Kidney epithelial cell (primary cell): Measurements from ENCODE around the gene NLRP12. TPM values are rescaled to one million over a fixed set of nuclear protein-coding genes. Genes with fewer than 3 reads are reported as not detected.
"Not testable (repeated sequence)": the region's sequence is repeated elsewhere in the genome, so short reads cannot be mapped to it uniquely, and the experiment has no call there.

ENCODE experiments used
- DNase-seq: peaks from one replicate; pipeline ENCODE4 v3.0.0-alpha.2; 2010; ENCODE audit warnings: low read depth
- H3K27me3 ChIP-seq: 2 replicates; pipeline ENCODE4 v1.6.0; 2011; ENCODE audit warnings: low read length; ENCODE audit not compliant: control insufficient read depth, insufficient read depth
- H3K36me3 ChIP-seq: 2 replicates; pipeline ENCODE4 v1.5.1; 2011; ENCODE audit warnings: low read length; ENCODE audit not compliant: control insufficient read depth, insufficient read depth
- H3K4me3 ChIP-seq: 2 replicates; pipeline ENCODE4 v1.5.1; 2011; ENCODE audit warnings: low read depth, mild to moderate bottlenecking, control low read depth, low read length
- CTCF ChIP-seq: IDR thresholded peaks from 2 replicates; pipeline ENCODE4 v1.5.1; 2011; ENCODE audit warnings: mild to moderate bottlenecking, moderate library complexity, low read length, control low read depth, inconsistent platforms; ENCODE audit not compliant: insufficient read depth, poor library complexity, severe bottlenecking
- total RNA-seq: library from RNA; depleted of rRNA; stranded (reverse); fragments of >200 nt; gene quantifications from 2 replicates; pipeline ENCODE4 v1.2.3, GENCODE V29; 2015

NLRP12 gene
- total RNA-seq = not detected in 2 replicates

DNA sequence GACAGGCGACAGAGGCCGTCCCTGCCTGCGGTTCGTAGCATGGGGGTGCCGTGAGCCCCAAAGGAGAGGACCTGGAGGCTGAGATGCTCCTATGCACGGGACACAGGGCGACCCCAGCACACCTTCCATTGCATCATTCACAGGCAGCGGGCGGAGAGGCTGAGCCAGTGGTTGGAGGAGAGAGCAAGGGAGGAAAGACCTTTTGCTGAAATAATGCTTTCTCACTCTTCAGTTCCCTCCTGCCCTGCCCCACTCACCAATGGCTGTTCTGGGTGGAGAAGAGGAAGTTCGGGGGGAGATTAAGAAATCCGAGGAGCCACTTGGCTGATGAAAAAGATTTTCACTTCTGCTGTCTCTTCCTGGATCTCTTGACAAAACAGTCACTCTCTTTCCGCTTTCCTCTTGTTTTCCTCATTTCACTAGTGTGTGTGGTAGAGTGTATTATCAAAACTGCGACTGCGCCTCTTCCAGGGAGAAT, at the start of gene NLRP12:
Gene NLRP12, minus strand, starts transcription at position 181 of the 478 bp plus-strand sequence. Its CDS starts 140 bp downstream, at position 41.
- no peak for TF ChIP-seq CTCF
- no peak within 1 kb of the TSS for H3K4me3 ChIP-seq
- H3K27me3 ChIP-seq = no peaks in the 10 kb centered on the region
- H3K36me3 ChIP-seq = no peaks in the 10 kb centered on the region
- no peak for DNase-seq

GRCh38 chr19:53872762-53873161, 48.6 kb upstream of the NLRP12 start:
- TF ChIP-seq CTCF = no peak
- no peak overlapping the region for H3K4me3 ChIP-seq
- no peaks in the 10 kb centered on the region for H3K27me3 ChIP-seq
- DNase-seq = no peak
- peaks cover 5% of the 10 kb centered on the region for H3K36me3 ChIP-seq

- peaks cover 5% of the 10 kb centered on the region for H3K36me3 ChIP-seq
- DNase-seq = no peak
- TF ChIP-seq CTCF = no peak
- no peak overlapping the region for H3K4me3 ChIP-seq
- no peaks in the 10 kb centered on the region for H3K27me3 ChIP-seq
These were observed 47.3 kb upstream of the NLRP12 start for GRCh38 chr19:53871454-53871853.

DNA sequence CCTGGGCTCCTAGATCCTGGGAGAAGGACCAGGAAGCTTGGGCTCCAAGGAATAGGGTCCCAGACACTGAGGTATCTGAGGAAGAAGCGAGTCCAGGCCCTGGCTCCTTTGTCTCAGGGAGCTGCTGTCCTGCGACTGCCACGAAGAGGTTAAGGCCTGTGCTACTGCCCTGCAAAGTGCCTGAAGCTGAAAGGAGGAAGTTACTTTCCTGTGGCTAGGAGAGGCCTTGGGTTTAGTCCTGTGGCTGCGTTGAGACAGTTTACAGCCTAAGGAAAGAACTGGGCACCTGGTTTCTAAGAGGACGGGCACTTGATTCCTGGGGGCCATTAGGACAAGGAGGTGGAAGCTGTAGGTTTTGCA, 46.4 kb upstream of the NLRP12 start:
- no peaks in the 10 kb centered on the region for H3K27me3 ChIP-seq
- peak overlapping the region; percentile 14 for H3K4me3 ChIP-seq
- no peak for DNase-seq
- no peak for TF ChIP-seq CTCF
- H3K36me3 ChIP-seq = peaks cover 5% of the 10 kb centered on the region

DNA sequence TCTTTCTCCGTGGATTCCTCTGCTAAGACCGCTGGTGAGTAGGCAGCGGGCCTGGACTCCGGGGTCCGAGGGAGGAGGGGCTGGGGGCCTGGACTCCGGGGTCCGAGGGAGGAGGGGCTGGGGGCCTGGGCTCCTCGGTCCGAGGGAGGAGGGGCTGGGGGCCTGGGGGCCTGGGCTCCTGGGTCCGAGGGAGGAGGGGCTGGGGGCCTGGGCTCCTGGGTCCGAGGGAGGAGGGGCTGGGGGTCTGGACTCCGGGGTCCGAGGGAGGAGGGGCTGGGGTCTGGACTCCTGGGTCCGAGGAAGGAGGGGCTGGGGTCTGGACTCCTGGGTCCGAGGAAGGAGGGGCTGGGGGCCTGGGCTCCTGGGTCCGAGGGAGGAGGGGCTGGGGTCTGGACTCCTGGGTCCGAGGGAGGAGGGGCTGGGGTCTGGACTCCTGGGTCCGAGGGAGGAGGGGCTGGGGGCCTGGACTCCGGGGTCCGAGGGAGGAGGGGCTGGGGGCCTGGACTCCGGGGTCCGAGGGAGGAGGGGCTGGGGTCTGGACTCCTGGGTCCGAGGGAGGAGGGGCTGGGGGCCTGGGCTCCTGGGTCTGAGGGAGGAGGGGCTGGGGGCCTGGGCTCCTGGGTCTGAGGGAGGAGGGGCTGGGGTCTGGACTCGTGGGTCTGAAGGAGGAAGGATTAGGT, 45.8 kb upstream of the NLRP12 start:
- DNase-seq, H3K36me3 ChIP-seq, H3K27me3 ChIP-seq: not testable (repeated sequence)
- peak overlapping the region; percentile 77 for H3K4me3 ChIP-seq

DNA sequence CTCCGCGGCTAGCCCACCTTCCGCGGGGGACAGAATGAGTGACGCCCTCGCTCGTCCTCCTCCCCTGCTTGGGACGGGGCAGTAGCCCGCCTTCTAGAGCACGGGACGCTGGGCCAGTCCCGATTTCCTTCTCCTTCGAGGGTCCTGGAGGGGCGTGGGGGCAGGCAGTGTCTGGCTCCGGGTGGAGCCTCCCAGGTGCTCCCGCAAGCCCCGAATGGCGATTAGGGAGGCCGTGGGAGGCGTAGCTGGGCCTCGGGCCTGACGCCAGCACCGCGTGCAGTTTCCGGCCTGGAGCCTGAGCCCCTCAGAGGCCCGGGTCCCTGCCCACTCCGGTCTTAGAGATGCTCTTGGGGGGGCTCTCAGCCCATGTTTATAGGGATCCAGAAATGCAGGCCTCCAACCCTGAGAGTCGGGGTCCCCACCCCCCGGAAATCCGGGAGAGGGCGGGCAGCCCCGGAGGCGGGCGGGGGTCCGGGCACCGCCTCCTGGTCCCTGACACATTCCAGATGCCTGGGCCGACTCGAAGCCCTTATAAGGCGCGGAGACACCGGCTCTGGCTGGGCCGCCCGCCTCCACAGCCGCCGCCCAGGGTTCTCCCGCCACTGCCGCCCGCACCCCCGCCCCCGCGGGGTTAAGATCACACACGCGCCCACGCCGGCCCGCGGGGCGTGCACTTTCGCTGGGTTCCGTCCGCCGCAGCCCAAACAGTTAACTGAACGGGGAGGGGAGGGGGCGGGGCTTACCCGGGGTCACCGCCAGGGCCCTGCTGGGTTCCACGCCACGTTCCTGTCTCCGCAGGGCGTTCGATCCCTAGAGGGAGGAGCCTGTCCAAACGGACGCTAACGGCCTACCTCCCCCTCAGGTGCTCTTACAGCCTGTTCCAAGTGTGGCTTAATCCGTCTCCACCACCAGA, 45.0 kb upstream of the NLRP12 start:
- Histone ChIP-seq H3K36me3 (peaks cover 5% of the 10 kb centered on the region), H3K4me3 (peak overlapping the region; percentile 77), H3K27me3 (no peaks in the 10 kb centered on the region)
- TF ChIP-seq CTCF = peak; percentile 18
- DNase-seq = no peak
